Measurements from ENCODE around the gene LINGO1. TPM values are rescaled to one million over a fixed set of nuclear protein-coding genes. Genes with fewer than 3 reads are reported as not detected.

The LINGO1 gene
- total RNA-seq, 2 donors from 2014 or later = 7.9 to 19.7 TPM

DNA sequence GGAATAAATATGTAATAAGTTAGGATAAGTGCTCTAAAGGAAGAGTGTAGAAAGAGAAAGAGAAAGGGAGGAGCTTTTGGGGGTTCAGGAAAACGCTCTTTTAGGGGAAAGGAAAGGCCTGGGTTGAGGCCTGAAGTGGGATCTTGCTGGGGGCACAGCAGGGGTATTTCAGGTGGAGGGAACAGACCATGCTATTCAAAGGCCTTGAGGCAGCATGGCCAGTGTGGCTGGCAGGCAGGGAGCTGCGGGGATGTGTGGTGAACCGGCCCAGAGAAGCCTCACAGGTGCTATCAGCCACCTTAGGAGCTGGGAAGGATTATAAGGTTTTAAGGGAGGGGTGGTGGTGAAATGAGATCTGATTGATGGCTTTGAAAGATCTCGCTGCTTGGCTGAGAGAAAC lies 66.6 kb downstream of the LINGO1 start:
- no peaks in the 10 kb centered on the region for H3K9me3 ChIP-seq (ENCODE audit: control insufficient read depth, low read length)
- TF ChIP-seq, protein P1, sequence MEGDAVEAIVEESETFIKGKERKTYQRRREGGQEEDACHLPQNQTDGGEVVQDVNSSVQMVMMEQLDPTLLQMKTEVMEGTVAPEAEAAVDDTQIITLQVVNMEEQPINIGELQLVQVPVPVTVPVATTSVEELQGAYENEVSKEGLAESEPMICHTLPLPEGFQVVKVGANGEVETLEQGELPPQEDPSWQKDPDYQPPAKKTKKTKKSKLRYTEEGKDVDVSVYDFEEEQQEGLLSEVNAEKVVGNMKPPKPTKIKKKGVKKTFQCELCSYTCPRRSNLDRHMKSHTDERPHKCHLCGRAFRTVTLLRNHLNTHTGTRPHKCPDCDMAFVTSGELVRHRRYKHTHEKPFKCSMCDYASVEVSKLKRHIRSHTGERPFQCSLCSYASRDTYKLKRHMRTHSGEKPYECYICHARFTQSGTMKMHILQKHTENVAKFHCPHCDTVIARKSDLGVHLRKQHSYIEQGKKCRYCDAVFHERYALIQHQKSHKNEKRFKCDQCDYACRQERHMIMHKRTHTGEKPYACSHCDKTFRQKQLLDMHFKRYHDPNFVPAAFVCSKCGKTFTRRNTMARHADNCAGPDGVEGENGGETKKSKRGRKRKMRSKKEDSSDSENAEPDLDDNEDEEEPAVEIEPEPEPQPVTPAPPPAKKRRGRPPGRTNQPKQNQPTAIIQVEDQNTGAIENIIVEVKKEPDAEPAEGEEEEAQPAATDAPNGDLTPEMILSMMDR (conservative IDR thresholded peaks at IDR 0.05) = no peak
- H3K36me3 ChIP-seq (ENCODE audit: control insufficient read depth, insufficient read depth, low read length) = no peaks in the 10 kb centered on the region
- no peak overlapping the region for H3K4me3 Mint-ChIP-seq
- peaks cover 41% of the 10 kb centered on the region for H3K4me1 Mint-ChIP-seq
- H3K27ac ChIP-seq (ENCODE audit: low read depth, low read length) = no peak overlapping the region
- H3K9ac ChIP-seq (ENCODE audit: extremely low read depth, low read length, poor library complexity, severe bottlenecking) = no peak overlapping the region
- no peak overlapping the region for H3K27ac Mint-ChIP-seq
- H3K27me3 Mint-ChIP-seq (ENCODE audit: insufficient read depth) = peaks cover 9% of the 10 kb centered on the region
- H3K27me3 ChIP-seq (ENCODE audit: control insufficient read depth, insufficient read depth, low read length, poor library complexity, severe bottlenecking) = peaks cover 36% of the 10 kb centered on the region
- 53 to 72% methylated on average over 4 of the region's 4 CpGs for WGBS, 2 experiments (ENCODE audit: insufficient coverage in 1 of 2, insufficient read length in 1 of 2)
- H3K4me1 ChIP-seq (ENCODE audit: control insufficient read depth, insufficient read depth, low read length) = peaks cover 14% of the 10 kb centered on the region
- H3K4me3 ChIP-seq (ENCODE audit: low read length) = no peak overlapping the region
- no peaks in the 10 kb centered on the region for H3K9me3 Mint-ChIP-seq
- no peaks in the 10 kb centered on the region for H3K36me3 Mint-ChIP-seq (ENCODE audit: low read depth)
- DNase-seq = no peak

DNA sequence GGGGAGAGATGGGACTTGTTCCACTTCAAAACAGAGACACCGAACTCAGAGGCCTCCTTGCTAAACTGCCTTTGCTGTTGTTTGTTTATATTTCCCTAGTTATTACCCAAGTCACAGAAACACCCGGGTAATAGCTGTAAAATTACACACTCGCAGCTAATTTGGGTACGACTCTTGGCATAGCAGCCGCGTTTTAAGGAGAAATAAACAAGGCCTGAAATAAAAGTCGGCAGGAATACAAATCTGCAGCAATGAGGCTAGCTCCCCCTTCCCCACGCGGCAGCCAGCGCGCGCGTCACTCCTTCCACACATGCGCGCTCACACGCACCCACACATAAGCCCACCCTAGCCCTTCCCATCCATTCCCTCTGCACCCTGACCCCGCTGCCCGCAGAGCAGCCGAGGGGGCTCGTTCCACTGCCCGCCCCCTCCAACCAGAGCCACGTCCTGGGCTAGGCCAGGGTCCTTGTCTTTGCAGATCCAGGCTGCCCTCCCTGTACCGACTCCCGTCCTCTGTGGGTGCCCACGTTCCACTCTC lies 67.3 kb downstream of the LINGO1 start:
- Histone ChIP-seq H3K27ac (ENCODE audit: low read depth, low read length) (no peak overlapping the region), H3K27me3 (ENCODE audit: control insufficient read depth, insufficient read depth, low read length, poor library complexity, severe bottlenecking) (peaks cover 36% of the 10 kb centered on the region), H3K4me1 (ENCODE audit: control insufficient read depth, insufficient read depth, low read length) (peaks cover 14% of the 10 kb centered on the region), H3K4me3 (ENCODE audit: low read length) (no peak overlapping the region), H3K9me3 (ENCODE audit: control insufficient read depth, low read length) (no peaks in the 10 kb centered on the region), H3K9ac (ENCODE audit: extremely low read depth, low read length, poor library complexity, severe bottlenecking) (no peak overlapping the region), H3K36me3 (ENCODE audit: control insufficient read depth, insufficient read depth, low read length) (no peaks in the 10 kb centered on the region)
- peaks cover 9% of the 10 kb centered on the region for H3K27me3 Mint-ChIP-seq (ENCODE audit: insufficient read depth)
- WGBS, 2 experiments (ENCODE audit: insufficient coverage in 1 of 2, insufficient read length in 1 of 2) = 94 to 96% methylated on average over 12 to 25 of the region's 25 CpGs
- peaks cover 41% of the 10 kb centered on the region for H3K4me1 Mint-ChIP-seq
- no peaks in the 10 kb centered on the region for H3K9me3 Mint-ChIP-seq
- TF ChIP-seq, protein P1 (conservative IDR thresholded peaks at IDR 0.05) = no peak
- no peaks in the 10 kb centered on the region for H3K36me3 Mint-ChIP-seq (ENCODE audit: low read depth)
- no peak overlapping the region for H3K4me3 Mint-ChIP-seq
- no peak overlapping the region for H3K27ac Mint-ChIP-seq
- DNase-seq = no peak

DNA sequence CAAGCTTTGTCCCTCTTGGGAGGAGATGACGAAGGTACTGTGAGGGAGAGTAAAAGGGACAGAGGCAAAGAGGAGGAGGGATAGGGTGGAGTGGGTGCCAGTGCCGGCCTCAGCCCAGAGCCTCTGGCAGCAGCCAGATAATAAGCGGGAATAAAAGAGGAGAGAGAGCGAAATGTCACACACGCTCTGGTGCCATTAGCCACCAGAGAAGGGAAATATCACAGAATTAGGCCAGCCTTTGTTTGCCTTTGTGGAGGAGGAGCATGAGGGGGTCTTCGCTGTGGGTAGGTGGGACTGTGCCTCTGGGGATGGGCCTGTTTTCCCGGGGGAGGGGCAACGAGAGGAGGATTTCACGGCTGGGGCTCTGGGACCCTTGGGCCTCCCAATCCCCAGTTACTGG lies 67.8 kb downstream of the LINGO1 start:
- TF ChIP-seq, protein P1 (conservative IDR thresholded peaks at IDR 0.05) = no peak
- H3K4me3 ChIP-seq (ENCODE audit: low read length) = no peak overlapping the region
- H3K27me3 Mint-ChIP-seq (ENCODE audit: insufficient read depth) = peaks cover 9% of the 10 kb centered on the region
- H3K4me1 Mint-ChIP-seq = peaks cover 41% of the 10 kb centered on the region
- H3K4me3 Mint-ChIP-seq = no peak overlapping the region
- H3K27ac Mint-ChIP-seq = no peak overlapping the region
- H3K27ac ChIP-seq (ENCODE audit: low read depth, low read length) = peak overlapping the region; percentile 24
- H3K9me3 Mint-ChIP-seq = no peaks in the 10 kb centered on the region
- no peak for DNase-seq
- WGBS, 2 experiments (ENCODE audit: insufficient coverage in 1 of 2, insufficient read length in 1 of 2) = 86 to 92% methylated on average over 5 to 9 of the region's 9 CpGs
- no peaks in the 10 kb centered on the region for H3K9me3 ChIP-seq (ENCODE audit: control insufficient read depth, low read length)
- peaks cover 38% of the 10 kb centered on the region for H3K27me3 ChIP-seq (ENCODE audit: control insufficient read depth, insufficient read depth, low read length, poor library complexity, severe bottlenecking)
- no peaks in the 10 kb centered on the region for H3K36me3 ChIP-seq (ENCODE audit: control insufficient read depth, insufficient read depth, low read length)
- no peak overlapping the region for H3K9ac ChIP-seq (ENCODE audit: extremely low read depth, low read length, poor library complexity, severe bottlenecking)
- H3K4me1 ChIP-seq (ENCODE audit: control insufficient read depth, insufficient read depth, low read length) = peaks cover 14% of the 10 kb centered on the region
- no peaks in the 10 kb centered on the region for H3K36me3 Mint-ChIP-seq (ENCODE audit: low read depth)

Measured in endodermal cell (in vitro differentiated cells).